GM10266 (cell line): Measurements from ENCODE around the gene TBC1D25.

Source experiments
- DNase-seq: peaks from one replicate; pipeline ENCODE4 v3.0.0; 2012; ENCODE audit errors: extremely low spot score
- CTCF ChIP-seq: IDR thresholded peaks from 2 replicates; pipeline ENCODE4 v1.5.1; 2012; ENCODE audit warnings: mild to moderate bottlenecking, low read depth; ENCODE audit not compliant: control insufficient read depth, insufficient read depth; ENCODE audit errors: missing control alignments

Gene TBC1D25

GRCh38 chrX:48497871-48498270, 41.6 kb upstream of the TBC1D25 start:
- TF ChIP-seq CTCF, result no peak

GRCh38 chrX:48498374-48498809, 41.1 kb upstream of the TBC1D25 start:
- TF ChIP-seq CTCF, result no peak
- no peak for DNase-seq

More at GRCh38 chrX:48497871-48498270, 41.6 kb upstream of the TBC1D25 start:
- no peak for DNase-seq

- no peak for DNase-seq
- no peak for TF ChIP-seq CTCF
Observed at GRCh38 chrX:48504261-48504660, 35.3 kb upstream of the TBC1D25 start.

GRCh38 chrX:48505481-48505880, 34.0 kb upstream of the TBC1D25 start:
- DNase-seq, result no peak
- TF ChIP-seq CTCF, result no peak

- no peak for TF ChIP-seq CTCF
- DNase-seq, result no peak
Observed at GRCh38 chrX:48507246-48507645, 32.3 kb upstream of the TBC1D25 start.

DNA sequence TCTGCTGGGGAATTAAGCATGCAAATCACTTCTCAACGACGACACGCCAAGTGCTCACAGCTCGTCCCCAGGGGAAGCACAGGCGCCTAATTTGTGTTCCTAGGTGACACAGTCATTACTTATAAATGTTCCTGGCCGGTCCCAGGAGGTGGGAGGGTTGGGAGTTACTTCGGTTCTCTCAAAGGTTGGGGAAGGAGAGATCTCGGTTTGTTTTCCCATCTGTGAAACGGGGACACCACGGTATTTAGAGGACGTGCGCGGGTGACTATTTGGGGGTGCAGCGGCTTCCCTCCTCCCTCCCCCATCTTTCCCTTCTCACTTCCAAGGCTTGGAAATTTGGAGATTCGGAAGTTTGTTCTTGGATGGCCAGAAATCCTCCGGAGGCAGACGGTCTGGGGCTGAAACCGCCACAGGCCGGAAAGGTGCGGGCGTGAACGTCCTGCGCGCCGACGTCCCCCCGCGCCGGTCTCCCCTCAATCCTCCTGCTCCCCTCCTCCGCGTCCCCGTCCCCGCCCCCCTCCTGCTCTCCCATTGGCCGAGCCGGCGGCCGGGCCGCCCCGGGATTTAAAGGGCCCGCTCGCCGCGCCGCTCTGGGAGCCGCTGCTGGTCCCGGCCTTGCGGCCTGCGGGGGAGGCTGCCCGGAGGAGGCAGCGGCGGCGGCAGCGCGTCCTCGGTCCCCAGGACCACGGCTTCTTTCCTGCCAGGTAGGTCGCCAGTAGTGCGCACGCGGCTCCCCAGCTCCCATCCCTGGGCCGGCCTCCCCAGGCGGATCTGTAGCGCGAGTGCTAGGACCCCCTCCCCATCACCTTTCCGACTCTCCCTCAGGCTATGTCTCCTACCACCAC, 30.9 kb upstream of the TBC1D25 start, which contains the start of gene PORCN:
Gene PORCN, plus strand, starts transcription at position 593 of the 845 bp plus-strand sequence. CDS start 829 bp downstream, outside the sequence.
- TF ChIP-seq CTCF, result no peak
- peak; percentile 89 for DNase-seq

DNA sequence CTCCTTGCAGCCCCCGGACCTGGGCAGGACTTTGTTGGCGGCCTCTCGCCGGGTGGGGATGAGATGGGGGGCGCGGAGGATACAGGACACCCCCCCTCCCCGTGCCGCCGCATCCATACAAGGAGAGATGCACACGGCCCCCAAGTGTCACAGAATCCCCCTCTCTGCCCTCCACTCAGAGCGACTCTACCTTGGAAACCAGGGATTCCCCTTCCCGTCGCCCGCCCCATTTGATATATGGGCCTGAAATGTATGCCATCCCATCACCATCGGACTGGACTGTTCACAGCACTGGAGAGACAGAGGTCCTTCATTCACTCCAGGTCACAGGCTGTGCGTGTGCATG, 30.3 kb upstream of the TBC1D25 start:
- peak; percentile 6 for DNase-seq
- no peak for TF ChIP-seq CTCF
